ENCODE results near the gene TOP2B.

DNA sequence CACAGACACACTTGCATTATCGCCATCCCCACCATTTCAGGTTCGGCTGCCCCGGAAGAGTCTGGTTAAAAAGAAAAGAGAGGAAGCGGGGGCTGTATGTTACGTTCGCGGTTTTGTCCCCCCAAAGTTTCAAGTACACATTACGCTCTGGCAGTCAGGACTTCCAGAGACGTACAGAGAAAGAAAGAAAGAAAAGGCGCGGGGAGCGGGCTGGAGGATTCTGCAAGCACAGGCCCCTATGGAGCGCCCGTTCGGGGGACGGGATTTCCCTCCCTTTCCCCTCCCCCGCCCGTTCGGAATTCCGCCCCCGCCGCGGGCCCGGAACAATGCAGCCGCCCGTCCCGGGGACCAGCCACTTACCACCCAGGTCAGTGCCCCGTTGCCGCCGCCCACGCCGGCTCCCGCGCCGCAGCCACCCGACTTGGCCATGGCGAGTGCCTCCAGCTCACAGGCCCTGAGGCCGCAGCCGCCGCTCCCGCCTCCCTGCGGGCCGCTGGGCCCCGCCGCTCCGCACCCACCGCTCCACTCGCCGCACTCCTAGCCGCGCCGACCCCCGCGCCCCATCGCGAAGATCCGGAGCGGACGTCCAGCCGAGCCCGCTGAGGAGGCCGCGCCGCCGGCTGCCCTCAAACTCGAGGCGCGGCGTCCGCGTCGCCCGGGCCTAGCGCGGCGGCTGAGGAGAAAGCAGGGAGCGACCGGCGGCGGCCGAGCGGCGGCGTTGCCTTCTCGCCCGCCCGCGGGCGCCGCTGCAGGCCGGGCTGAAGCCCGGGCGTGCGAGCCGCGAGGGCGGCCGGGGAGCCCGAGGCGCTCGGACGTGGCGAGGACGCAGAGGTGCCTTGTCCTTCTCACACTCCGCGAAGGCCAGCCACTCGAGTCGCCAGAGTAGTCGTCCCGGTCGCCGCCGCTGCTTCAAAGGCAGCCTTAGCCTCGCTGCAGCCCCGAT is 567 bp downstream of the TOP2B start:
- TF ChIP-seq, protein P1, sequence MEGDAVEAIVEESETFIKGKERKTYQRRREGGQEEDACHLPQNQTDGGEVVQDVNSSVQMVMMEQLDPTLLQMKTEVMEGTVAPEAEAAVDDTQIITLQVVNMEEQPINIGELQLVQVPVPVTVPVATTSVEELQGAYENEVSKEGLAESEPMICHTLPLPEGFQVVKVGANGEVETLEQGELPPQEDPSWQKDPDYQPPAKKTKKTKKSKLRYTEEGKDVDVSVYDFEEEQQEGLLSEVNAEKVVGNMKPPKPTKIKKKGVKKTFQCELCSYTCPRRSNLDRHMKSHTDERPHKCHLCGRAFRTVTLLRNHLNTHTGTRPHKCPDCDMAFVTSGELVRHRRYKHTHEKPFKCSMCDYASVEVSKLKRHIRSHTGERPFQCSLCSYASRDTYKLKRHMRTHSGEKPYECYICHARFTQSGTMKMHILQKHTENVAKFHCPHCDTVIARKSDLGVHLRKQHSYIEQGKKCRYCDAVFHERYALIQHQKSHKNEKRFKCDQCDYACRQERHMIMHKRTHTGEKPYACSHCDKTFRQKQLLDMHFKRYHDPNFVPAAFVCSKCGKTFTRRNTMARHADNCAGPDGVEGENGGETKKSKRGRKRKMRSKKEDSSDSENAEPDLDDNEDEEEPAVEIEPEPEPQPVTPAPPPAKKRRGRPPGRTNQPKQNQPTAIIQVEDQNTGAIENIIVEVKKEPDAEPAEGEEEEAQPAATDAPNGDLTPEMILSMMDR (IDR thresholded peaks at IDR 0.05) = no peak
- TF ChIP-seq POLR2A (IDR thresholded peaks at IDR 0.05) = no peak
